CD1c-positive myeloid dendritic cell (primary cell): ENCODE measurements around the gene DIDO1.
A peak's percentile ranks its signal among the peaks of the same experiment; 100 is the strongest.
"Not testable (repeated sequence)": the region's sequence is repeated elsewhere in the genome, so short reads cannot be mapped to it uniquely, and the experiment has no call there.

ENCODE experiments used
- DNase-seq: peaks from one replicate; pipeline ENCODE4 v3.0.0-alpha.2; 2016; ENCODE audit errors: extremely low spot score

DIDO1 gene

DNA sequence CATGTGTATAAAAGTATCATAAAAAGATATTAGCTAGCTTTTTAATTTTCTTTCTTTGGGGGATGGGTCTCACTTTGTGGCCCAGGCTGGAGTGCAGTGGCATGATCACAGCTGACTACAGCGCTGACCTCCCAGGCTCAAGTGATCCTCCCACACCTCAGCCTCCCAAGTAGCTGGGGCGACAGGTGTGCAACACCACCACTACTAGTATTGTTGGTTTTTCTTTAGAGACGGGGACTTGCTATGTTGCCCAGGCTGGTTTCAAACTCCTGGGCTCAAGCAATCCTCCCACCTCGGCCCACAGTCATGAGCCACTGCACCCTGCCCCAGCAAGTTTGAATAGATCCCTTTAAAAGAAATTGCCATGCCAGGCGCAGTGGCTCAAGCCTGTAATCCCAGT lies 71.2 kb downstream of the DIDO1 start:
- DNase-seq = no peak

DNA sequence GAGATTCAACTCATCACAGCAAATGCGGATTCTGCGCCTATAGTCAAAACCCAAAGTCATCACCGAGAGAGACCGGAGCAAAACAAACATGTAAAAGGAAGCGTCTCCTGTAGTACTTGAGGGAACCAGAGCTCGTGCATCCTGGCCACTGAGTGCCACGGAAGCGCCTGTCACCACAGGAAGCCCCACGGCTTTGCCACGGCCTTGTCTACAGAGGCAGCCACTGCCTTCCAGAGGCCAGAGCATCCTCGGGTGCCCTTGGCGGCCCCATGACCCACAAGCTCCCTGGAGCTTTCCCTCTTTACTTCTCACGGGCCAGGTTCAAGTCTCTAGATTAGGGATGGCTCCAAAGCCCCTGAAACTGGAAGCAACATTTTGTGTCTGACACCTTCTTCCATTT lies 72.2 kb downstream of the DIDO1 start:
- no peak for DNase-seq

DNA sequence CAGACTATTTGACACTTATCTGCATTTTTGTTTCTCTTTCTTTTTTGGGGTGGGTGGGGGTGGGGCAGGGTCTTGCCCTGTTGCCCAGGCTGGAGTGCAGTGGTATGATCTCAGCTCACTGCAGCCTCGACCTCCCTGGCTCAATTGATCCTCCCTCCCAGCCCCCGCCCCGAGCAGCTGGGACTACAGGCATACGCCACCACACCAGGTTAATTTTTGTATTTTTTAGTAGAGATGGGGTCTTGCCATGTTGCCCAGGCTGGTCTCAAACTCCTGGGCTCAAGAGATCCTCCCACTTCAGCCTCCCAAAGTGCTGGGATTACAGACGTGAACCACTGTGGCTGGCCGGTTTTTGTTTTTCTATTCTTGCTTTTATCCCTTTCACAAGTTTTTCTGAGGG lies 73.0 kb downstream of the DIDO1 start:
- not testable (repeated sequence) for DNase-seq

DNA sequence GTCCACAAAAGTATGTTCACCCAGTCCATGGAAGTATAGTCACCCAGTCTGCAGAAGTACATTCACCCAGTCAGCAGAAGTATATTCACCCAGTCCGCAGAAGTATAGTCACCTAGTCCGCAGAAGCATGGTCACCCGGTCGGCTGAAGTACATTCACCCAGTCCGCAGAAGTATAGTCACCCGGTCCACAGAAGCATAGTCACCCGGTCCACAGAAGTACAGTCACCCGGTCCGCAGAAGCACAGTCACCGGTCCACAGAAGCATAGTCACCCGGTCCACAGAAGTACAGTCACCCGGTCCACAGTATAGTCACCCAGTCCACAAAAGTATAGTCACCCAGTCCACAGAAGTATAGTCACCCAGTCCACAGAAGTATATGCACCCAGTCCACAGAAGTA lies 73.5 kb downstream of the DIDO1 start:
- DNase-seq = no peak

DNA sequence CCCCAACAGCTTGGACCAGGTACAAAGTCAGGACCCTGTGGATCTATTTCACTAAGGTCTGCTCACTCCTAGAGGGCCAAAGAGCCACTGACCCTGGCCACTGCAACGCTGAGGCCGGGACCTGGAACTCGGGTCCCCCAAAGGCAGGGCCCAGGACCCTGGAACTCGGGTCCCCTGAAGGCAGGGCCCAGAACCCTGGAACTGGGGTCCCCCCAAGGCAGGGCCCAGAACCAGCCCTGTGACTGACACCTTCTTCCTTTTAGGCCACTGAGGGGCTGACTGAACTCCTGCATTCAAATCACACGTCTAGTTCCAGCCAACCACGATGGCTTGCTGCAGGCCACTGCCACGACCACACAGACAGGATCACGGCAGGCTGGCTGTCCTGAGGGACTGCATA lies 74.1 kb downstream of the DIDO1 start:
- DNase-seq = no peak

DNA sequence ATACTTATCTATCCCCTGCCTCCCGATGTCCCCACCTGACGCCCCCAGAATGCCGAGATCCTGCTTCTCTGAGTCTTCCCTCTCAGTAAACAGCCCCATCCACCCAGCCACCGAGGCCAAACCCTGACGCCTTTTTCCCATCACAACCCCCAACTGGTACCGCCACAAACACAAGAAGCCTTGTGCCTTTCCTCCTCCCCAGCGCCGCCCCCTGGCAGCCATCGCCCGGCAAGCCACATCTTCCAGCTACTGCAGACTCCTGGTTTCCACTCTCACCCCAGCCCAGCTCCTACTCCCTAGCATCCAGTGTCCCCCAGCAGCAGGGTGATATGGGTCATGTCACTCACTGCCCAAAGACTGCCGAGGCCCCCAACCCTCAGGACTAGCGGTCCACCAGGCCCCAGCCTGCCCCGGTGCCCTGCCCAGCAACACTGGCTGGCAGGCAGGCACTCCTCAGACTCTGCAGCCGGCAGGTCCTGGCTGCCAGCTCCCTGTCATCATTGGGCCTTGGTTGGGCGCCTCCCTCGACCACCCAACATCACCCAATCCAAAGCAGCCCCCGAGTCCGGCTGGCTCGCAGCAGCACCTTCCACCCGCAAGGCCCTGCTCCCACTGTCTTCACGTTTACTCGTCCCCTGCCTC lies 75.9 kb downstream of the DIDO1 start:
- DNase-seq = no peak

DNA sequence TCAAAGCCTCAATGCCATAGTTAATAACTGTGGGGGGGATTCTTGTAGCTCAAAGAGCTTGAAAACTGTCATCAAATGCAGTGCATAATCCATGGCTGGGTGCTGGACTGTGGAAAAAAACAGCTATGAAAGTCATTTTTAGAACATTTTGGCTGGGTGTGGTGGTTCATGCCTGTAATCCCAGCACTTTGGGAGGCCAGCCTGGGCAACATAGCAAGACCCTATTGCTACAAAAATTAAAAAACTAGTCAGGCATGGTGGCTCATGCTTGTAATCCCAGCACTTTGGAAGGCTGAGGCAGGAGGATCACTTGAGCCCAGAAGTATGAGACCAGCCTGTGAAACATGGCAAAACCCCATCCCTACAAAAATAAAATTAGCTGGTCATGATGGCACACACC lies 76.9 kb downstream of the DIDO1 start:
- no peak for DNase-seq

DNA sequence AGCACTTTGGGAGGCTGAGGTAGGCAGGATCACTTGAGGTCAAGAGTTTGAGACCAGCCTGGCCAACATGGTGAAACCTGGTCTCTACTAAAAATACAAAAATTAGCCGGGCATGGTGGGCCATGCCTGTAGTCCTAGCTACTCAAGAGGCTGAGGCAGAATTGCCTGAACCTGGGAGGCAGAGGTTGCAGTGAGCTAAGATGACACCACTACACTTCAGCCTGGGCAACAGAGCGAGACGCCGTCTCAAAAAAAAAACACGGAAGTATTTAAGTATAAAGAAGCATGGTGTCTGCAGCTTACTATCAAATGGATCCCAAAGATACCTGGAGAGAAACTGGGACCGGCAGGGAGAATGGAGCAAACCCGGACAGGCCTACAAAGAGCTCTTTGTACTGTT lies 77.4 kb downstream of the DIDO1 start:
- not testable (repeated sequence) for DNase-seq

DNA sequence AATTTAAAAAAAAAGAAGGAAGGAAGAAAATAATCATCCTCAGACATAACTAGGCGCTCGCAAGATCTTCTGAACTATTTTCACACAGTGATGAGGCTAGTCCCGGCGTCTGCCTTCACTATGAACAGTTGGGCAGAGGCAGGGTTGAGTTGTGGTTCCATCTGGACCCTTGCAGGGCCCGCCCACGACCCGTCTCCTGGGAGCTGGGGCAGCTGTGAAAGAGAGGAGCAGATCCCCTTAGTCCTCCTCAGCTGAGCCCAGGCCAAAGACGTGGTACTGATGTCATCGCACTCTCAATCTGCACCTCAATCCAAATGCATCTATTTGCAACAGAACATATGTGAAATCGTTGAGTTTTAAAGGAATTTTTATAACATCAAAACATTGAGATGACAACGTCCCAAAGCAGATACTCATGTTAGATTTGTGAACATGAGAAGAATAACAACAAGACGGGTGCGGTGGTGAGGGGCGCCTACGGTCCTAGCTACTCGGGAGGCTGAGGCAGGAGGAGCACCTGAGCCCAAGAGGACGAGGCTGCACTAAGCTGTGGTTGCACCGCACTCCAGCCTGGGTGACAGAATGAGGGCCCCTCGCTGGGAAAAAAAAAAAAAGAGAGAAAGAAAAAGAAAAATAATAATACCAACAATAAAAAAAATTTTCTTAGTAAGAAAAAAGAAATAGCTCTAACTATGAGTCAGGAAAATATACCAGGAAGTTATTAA lies 80.0 kb downstream of the DIDO1 start:
- DNase-seq = no peak

DNA sequence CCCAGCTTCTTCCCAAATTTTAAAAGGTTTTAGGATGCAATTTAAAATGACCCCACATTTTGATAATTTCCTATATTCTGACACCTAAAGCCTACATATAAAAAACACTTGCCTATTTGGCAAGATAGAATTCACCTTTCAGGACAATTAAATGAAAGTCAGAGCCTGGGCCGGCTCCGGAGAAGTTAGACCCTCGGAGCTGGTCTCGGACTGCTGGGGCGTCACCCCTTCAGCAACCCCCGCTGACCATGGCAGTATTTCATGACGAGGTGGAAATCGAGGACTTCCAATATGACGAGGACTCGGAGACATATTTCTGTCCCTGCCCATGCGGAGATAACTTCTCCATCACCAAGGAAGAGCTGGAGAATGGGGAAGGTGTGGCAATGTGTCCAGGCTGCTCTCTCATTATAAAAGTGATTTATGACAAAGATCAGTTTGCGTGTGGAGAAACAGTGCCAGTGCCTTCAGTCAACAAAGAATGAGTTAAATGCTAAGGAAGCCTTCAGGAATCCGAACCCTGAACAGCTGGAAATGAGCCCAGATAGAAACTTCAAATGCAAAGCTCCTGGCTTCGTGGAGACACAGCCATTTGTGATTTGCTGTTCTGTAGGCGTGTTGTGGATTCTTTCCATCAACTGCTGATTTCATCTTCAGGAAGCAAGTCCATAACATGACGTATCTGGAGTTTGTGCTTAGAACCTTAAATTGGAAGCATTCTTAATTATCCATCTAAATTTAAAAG lies 80.7 kb downstream of the DIDO1 start:
- DNase-seq = no peak

DNA sequence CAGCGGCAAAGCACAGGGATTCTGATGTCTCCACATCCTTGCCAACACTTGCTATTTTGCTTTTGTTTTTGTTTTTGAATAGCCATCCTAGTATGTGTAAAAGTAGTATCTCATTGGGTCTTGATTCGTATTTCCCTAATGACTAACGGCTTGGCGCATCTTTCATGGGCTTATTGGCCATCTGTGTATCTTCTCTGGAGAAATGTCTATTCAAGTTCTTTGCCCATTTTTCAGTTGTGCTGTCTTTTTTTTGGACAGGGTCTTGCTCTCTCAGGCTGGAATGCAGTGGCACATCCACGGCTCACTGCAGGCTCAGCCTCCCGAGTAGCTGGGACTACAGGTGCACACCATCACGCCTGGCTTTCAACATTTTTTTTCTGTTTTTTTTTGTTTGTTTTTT lies 82.1 kb downstream of the DIDO1 start:
- no peak for DNase-seq

DNA sequence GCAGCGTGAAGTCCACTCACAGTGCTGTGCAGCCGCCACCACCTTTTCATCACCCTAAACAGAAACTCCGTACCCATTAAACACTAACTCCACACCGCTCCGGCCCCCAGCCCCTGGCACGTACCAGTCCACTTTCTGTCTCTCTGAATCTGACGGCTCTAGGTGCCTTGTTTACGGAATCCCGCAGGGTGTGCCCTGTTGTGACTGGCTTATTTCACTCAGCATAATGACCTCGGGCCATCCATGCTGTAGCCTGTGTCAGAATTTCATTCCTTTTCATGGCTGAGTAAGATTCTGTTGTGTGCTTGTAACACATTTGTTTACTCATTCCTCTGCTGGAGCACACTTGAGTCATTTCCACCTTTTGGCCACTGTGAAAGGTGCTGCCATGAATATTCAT lies 82.6 kb downstream of the DIDO1 start:
- no peak for DNase-seq

DNA sequence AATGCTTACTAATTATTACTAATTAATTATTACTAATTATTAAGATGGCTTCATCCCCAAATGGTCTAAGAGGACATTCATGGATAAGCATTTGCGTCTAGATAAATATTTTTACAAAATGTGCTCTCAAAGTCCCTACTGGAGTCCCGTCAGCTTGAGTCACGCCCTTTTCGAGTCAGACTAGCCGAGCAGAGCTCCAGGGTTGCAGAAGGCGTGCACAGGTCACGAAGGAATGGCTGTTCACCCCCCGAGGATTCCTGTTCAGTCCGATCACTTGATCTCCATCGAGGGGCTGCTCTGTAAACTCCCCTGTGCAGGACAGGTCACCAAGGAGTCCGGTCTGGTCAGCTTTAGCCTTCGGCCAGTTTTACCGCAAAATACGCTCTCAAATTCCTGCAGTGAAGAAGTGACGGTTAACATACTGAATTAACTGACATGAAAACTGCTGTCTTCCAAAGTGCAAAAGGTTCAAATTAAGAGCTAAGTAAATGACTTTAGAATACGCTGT lies 84.5 kb downstream of the DIDO1 start:
- no peak for DNase-seq

DNA sequence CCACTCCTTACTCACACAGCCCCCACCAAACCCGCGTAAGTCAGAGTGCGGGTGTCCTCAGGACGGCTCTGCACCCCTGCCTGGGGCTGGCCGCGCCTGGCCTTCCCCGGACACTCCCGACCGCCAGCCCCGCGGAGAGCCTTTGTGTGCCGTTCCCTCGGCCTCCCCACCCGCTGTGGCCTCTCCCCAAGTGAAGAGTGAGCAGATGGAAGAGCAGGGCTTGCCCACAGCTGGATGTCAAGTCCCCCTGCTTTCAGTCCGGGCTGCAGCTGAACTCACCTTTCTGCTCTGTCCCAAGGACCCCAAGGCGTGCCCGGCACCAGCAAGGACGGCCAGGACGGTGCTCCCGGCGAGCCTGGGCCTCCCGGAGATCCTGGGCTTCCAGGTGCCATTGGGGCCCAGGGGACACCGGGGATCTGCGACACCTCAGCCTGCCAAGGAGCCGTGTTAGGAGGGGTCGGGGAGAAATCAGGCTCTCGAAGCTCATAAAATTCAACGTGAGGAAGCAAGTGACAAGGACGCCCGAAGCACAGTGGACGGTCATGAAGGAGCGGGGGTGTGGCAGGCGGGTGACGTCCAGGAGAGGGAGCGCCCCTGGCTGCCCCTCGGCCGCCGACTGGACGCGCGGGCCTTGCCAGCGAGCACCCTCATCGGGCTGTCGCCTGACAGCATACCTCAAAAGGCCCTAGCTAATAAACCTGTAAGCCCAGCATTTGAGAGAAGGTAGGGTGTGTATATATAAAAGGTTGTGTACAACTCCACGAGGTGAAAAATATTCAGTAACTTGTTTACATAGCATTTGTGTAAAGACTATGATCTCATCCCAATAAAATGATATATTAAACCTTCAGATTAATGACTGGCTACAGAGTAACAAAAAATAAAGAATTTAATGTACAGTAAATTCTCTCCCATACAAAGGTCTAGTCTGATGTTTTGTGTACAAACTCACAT lies 85.8 kb downstream of the DIDO1 start:
- no peak for DNase-seq

DNA sequence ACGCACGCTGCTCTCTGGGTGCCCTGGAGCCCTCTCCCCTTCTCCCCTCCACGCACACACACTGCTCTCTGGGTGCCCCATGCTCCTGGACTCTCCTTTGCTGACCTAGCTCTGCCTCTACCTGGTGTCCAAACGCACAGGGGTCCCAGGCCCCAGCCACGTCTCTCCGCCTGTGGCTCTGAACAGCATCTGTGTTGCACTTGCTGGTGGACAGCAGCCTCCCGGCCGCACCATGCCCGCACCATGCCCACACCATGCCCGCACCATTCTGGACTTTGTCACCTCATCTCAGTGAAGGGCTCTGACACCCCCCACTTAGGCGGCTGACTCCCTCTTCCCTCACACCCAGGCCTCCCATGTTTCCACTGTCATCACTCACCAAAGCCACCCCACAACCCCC lies 86.5 kb downstream of the DIDO1 start:
- DNase-seq = no peak

DNA sequence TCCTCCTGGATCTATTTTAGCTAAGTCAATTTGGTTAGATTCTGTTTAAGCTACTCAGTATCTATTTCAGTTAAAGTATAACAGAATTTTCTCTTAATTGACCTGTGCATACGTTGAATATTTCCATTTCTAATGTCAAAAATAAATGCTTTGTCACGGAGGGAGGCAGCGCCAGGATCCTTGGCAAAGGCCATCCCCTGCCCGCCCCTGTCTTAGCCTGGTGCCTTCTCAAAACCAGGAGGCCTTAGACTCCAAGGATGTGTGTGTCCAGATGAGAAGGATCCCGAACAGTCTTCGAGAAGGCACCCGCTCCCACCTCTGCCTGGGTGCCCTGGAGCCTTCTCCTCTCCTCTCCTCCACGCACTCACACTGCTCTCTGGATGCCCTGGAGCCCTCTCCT lies 87.0 kb downstream of the DIDO1 start:
- no peak for DNase-seq

DNA sequence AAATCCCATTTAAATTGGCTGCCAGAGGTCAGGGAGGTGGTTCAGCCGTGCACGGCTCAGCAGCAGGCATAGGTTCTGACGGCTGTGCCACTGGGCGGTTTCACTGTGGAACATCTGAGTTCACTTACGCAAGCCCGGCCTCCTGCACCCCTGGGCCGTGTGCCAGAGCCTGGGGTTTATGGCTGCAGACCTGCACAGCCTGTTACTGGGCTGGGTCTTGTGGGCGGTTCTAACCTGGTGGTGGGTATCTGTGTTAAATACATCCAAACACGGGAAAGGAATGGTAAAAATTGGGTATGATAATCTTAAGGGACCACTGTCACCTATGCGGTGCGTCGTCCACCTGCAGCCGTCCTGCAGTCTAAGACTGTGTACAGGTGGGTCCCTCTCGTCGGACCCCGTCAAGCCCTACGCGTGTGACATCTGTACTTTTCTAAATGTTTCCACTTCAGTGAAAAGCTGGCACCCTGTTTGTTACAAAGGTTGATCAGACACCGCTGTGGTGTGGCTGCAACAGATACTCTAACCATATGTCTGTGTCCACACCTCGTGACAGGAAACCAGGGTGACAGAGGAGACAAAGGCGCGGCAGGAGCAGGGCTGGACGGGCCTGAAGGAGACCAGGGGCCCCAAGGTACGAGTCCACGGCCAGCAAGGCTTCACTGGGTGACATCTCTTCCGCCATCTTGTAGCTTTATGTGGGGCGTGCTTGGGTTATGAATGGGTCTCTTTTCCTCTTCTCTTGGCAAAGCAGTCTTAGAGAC lies 88.0 kb downstream of the DIDO1 start:
- DNase-seq = peak; percentile 55

DNA sequence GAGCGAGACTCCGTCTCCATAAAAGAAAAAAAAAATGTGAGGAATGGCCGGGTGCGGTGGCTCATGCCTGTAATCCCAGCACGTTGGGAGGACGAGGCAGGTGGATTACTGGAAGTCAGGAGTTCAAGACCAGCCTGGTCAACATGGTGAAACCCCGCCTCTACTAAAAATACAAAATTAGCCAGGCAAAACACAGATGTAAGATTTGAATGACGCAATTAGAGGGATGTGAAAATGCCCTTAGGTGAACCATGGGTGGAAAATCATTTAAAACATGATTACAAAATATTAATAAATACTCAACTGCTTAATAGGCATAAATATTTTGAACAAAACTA lies 88.5 kb downstream of the DIDO1 start:
- no peak for DNase-seq

DNA sequence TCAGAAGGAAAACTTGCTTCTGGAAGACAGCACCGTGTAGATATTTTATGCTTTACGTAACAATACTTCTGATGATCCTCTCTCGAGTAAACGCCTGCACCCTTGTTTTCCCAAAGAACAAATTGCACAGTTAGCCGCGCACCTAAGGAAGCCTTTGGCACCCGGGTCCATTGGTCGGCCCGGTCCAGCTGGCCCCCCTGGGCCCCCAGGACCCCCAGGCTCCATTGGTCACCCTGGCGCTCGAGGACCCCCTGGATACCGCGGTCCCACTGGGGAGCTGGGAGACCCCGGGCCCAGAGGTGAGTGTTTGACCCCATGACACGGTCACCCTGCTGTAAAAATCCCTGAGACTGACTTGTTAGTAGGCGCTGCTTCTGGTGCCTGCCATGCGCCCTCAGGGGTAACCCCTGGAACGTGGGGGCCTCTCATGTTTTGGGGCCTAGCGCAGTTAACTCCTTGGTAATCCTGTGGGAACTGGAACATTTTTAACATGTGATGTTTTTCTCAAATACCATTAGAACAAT lies 89.3 kb downstream of the DIDO1 start:
- DNase-seq = no peak

DNA sequence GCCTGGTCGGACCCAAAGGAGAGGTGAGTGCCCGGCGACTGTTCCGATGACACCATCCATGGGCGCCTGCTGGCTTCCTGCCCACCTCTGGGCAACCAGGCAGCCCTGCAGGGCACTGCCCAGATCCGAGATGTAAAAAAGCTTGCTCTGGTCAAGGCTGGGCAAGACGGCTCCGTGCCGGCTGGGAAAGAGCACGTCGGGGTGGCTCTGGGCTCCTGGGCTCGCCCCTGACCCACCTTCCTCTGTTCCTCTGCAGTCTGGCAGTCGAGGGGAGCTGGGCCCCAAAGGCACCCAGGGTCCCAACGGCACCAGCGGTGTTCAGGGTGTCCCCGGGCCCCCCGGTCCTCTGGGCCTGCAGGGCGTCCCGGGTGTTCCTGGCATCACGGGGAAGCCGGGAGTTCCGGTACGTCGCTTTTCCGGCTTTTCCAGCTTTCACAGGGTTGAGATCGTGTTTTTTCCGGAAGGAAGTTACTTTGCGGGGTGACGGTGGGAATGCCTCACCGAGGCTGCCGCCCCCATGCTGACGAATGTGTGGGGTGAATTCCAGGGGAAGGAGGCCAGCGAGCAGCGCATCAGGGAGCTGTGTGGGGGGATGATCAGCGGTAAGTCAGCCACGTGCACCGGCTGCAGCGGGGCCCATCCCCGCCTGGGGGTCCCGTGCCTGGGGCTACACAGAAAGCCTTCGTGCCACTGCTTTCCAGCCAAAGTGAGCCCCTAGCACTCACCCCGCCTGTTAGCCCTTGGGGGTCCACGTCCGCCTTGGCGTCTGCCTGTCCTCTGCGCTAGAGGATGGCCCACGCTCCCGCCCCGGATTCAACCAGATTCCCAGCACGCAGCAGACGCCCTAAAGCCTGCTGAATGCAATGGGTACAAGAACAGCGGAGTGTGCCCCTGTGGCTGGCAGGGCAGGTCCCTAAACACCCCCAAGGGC lies 90.1 kb downstream of the DIDO1 start:
- no peak for DNase-seq
